HepG2 (cell line): ENCODE results near the gene NTMT1. TPM values are rescaled to one million over a fixed set of nuclear protein-coding genes. Genes with fewer than 3 reads are reported as not detected.

Source experiments
- ARHGAP35 ChIP-seq: sonication (generic); formaldehyde crosslinking; IDR thresholded peaks from 2 replicates; pipeline ENCODE4 v1.9.0; 2022; ENCODE audit warnings: mild to moderate bottlenecking, inconsistent platforms, moderate library complexity, missing genetic modification reagents, borderline replicate concordance
- CEBPG ChIP-seq: IDR thresholded peaks from 2 replicates; pipeline ENCODE4 v1.6.1; 2016
- DBP ChIP-seq: sonication (generic); formaldehyde crosslinking; IDR thresholded peaks from 2 replicates; pipeline ENCODE4 v1.4.0; 2020; ENCODE audit warnings: missing genetic modification reagents; ENCODE audit errors: not compliant biosample characterization
- GATAD2A ChIP-seq: IDR thresholded peaks from 2 replicates; pipeline ENCODE4 v1.6.1; 2016
- HDAC2 ChIP-seq: sonication (generic); formaldehyde crosslinking; IDR thresholded peaks from 2 replicates; pipeline ENCODE4 v1.4.0; 2020; ENCODE audit warnings: missing genetic modification reagents
- HIC2 ChIP-seq: sonication (generic); formaldehyde crosslinking; IDR thresholded peaks from 2 replicates; pipeline ENCODE4 v1.9.0; 2022; ENCODE audit warnings: low read depth, missing genetic modification reagents
- IKZF1 ChIP-seq: fragments of 450-650 bp; IDR thresholded peaks from 2 replicates; pipeline ENCODE4 v1.7.1; 2016
- JUND ChIP-seq: sonication (generic); formaldehyde crosslinking; IDR thresholded peaks from 2 replicates; pipeline ENCODE4 v1.8.0; 2022; ENCODE audit warnings: mild to moderate bottlenecking, missing genetic modification reagents
- KDM5A ChIP-seq: fragments of 200-600 bp; sonication (generic); IDR thresholded peaks from 2 replicates; pipeline ENCODE4 v1.7.0; 2018; ENCODE audit warnings: antibody characterized with exemption, mild to moderate bottlenecking, low read length, borderline replicate concordance
- MAZ ChIP-seq, 2 experiments: sonication (generic) in 1 of 2; formaldehyde crosslinking in 1 of 2; IDR thresholded peaks; 2 replicates each; pipeline versions ENCODE4 v1.5.0 to v1.6.1; 2012 to 2020; ENCODE audit warnings: low read depth in 2 of 2, mild to moderate bottlenecking in 2 of 2, borderline replicate concordance in 1 of 2, improper control_type of control experiment in 1 of 2, low read length in 1 of 2, missing genetic modification reagents in 1 of 2, moderate library complexity in 1 of 2
- MXI1 ChIP-seq: IDR thresholded peaks from 3 replicates; pipeline ENCODE4 v1.6.1; 2012; ENCODE audit warnings: low read depth, low read length, inconsistent platforms, borderline replicate concordance
- PBX3 ChIP-seq: sonication (generic); formaldehyde crosslinking; IDR thresholded peaks from 2 replicates; pipeline ENCODE4 v1.8.1; 2023; ENCODE audit warnings: missing genetic modification reagents, inconsistent platforms, borderline replicate concordance
- SCMH1 ChIP-seq: sonication (generic); formaldehyde crosslinking; IDR thresholded peaks from 2 replicates; pipeline ENCODE4 v1.9.0; 2021; ENCODE audit warnings: missing genetic modification reagents, mild to moderate bottlenecking, borderline replicate concordance
- SIN3A ChIP-seq: IDR thresholded peaks from 2 replicates; pipeline ENCODE4 v1.6.1; 2011; ENCODE audit warnings: low read depth, mild to moderate bottlenecking, control low read depth, low read length, borderline replicate concordance
- SNAI1 ChIP-seq: sonication (generic); formaldehyde crosslinking; IDR thresholded peaks from 2 replicates; pipeline ENCODE4 v1.5.0; 2020; ENCODE audit warnings: mild to moderate bottlenecking, missing genetic modification reagents, borderline replicate concordance
- STAG1 ChIP-seq: sonication (generic); formaldehyde crosslinking; IDR thresholded peaks from 2 replicates; pipeline ENCODE4 v1.4.0; 2020; ENCODE audit warnings: missing genetic modification reagents
- TOPORS ChIP-seq: sonication (generic); formaldehyde crosslinking; IDR thresholded peaks from 2 replicates; pipeline ENCODE4 v1.8.0; 2023; ENCODE audit warnings: mild to moderate bottlenecking, missing genetic modification reagents
- ZNF234 ChIP-seq: sonication (generic); formaldehyde crosslinking; conservative IDR thresholded peaks from 2 replicates; pipeline ENCODE4 v1.5.1; 2020; ENCODE audit warnings: mild to moderate bottlenecking, missing genetic modification reagents
- ZNF3 ChIP-seq: IDR thresholded peaks from 2 replicates; pipeline ENCODE4 v1.7.0; 2017; ENCODE audit warnings: inconsistent platforms
- ZNF710 ChIP-seq: sonication (generic); formaldehyde crosslinking; IDR thresholded peaks from 2 replicates; pipeline ENCODE4 v1.5.0; 2020; ENCODE audit warnings: mild to moderate bottlenecking, missing genetic modification reagents, borderline replicate concordance
- ZNF780A ChIP-seq: sonication (generic); formaldehyde crosslinking; IDR thresholded peaks from 2 replicates; pipeline ENCODE4 v1.8.0; 2022; ENCODE audit warnings: mild to moderate bottlenecking, missing genetic modification reagents, moderate library complexity
- ZNF850 ChIP-seq: sonication (generic); formaldehyde crosslinking; conservative IDR thresholded peaks from 2 replicates; pipeline ENCODE4 v1.9.0; 2021; ENCODE audit warnings: mild to moderate bottlenecking, missing genetic modification reagents
- ZSCAN9 ChIP-seq: IDR thresholded peaks from 2 replicates; pipeline ENCODE4 v1.6.1; 2016; ENCODE audit warnings: borderline replicate concordance
- polyA plus RNA-seq, 8 experiments: library from polyadenylated mRNA; depleted of rRNA in 3 of 8; stranded (reverse) in 7 of 8; unstranded in 1 of 8; fragments of >200 nt; fragmentation: Illumina TruSeq in 4 of 8; extraction: Trizol in 4 of 8; gene quantifications; 2 replicates each; pipeline versions ENCODE4 v1.2.1 to v1.2.3, GENCODE V29; 2011 to 2016; ENCODE audit warnings: low read depth in 4 of 8, missing spikeins in 1 of 8, mixed read lengths in 1 of 8; ENCODE audit not compliant: insufficient read depth in 1 of 8
- total RNA-seq, 5 experiments: library from RNA; depleted of rRNA; stranded (reverse); fragments of >200 nt; fragmentation: Illumina TruSeq; extraction: Trizol; gene quantifications; 2 replicates each; pipeline ENCODE4 v1.2.3, GENCODE V29; 2016; ENCODE audit warnings: low read depth in 1 of 5

Gene NTMT1
- total and polyA plus RNA-seq, 2 of the 13 experiments (the other 11 are each of a cell fraction or from before 2014, with no cell fraction given): 49.1 to 53.8 TPM

- TF ChIP-seq DBP (CRISPR knock-in tag) (no peak), SIN3A (no peak), PBX3 (CRISPR knock-in tag) (no peak), MAZ (IDR thresholded peaks at IDR 0.05; ENCODE audit: borderline replicate concordance, low read depth, low read length) (no peak), MAZ (CRISPR knock-in tag; IDR thresholded peaks at IDR 0.05; ENCODE audit: low read depth) (no peak), ZNF234 (no peak), GATAD2A (peak; percentile 88), ZNF3 (CRISPR knock-in tag) (no peak), ZNF850 (CRISPR knock-in tag) (no peak), ZNF710 (CRISPR knock-in tag) (no peak), IKZF1 (no peak), KDM5A (no peak), ARHGAP35 (no peak; the same call in 1 of the 2 replicates), MXI1 (peak; percentile 55; the same call in 1 of the 3 replicates), HDAC2 (CRISPR knock-in tag) (peak; percentile 85), JUND (CRISPR knock-in tag) (no peak), CEBPG (0 out of 2 replicates have a peak, but pooled peaks have one; percentile 51), SNAI1 (CRISPR knock-in tag) (no peak), ZSCAN9 (peak; percentile 78), TOPORS (CRISPR knock-in tag) (no peak), SCMH1 (CRISPR knock-in tag) (no peak), ZNF780A (no peak), HIC2 (CRISPR knock-in tag) (peak; percentile 33; the same call in 1 of the 2 replicates), STAG1 (CRISPR knock-in tag) (no peak)
Measured at GRCh38 chr9:129606161-129607026, 19.6 kb upstream of the NTMT1 start (continued).
